Stimulated activated CD4-positive, alpha-beta T cell treated with anti-CD3 and anti-CD28 coated beads, Interleukin-4, amount 100 ng/mL, for 4 hours (primary cell): ENCODE data around the gene GRM4.

ENCODE experiments used
- DNase-seq, 2 experiments: peaks; one replicate each; pipeline ENCODE4 v3.0.0-alpha.2; 2020

The GRM4 gene

GRCh38 chr6:34082864-34083626, 62.8 kb downstream of the GRM4 start:
- DNase-seq = no peak

GRCh38 chr6:34082348-34082747, 63.5 kb downstream of the GRM4 start:
- no peak for DNase-seq

- no peak for DNase-seq
These were observed 65.5 kb downstream of the GRM4 start for GRCh38 chr6:34080357-34080756.

GRCh38 chr6:34079899-34080298, 66.0 kb downstream of the GRM4 start:
- no peak for DNase-seq

- no peak for DNase-seq
These were observed 70.0 kb downstream of the GRM4 start for GRCh38 chr6:34075906-34076305.

GRCh38 chr6:34074064-34074742, 71.7 kb downstream of the GRM4 start:
- DNase-seq = no peak

- no peak for DNase-seq
These were observed 72.3 kb downstream of the GRM4 start for GRCh38 chr6:34073540-34073939.

GRCh38 chr6:34072727-34073126, 73.2 kb downstream of the GRM4 start:
- no peak for DNase-seq

- DNase-seq = no peak
These were observed 74.0 kb downstream of the GRM4 start for GRCh38 chr6:34071884-34072379.

GRCh38 chr6:34071136-34071883, 74.6 kb downstream of the GRM4 start:
- DNase-seq = no peak

GRCh38 chr6:34070315-34071135, 75.4 kb downstream of the GRM4 start:
- DNase-seq = no peak

GRCh38 chr6:34068462-34069044, 77.3 kb downstream of the GRM4 start:
- DNase-seq = no peak

GRCh38 chr6:34067814-34068213, 78.1 kb downstream of the GRM4 start:
- DNase-seq = no peak

GRCh38 chr6:34066772-34067770, 78.8 kb downstream of the GRM4 start:
- DNase-seq = no peak

- no peak for DNase-seq
These were observed 79.7 kb downstream of the GRM4 start for GRCh38 chr6:34066218-34066571.

GRCh38 chr6:34065466-34066217, 80.2 kb downstream of the GRM4 start:
- DNase-seq = no peak

- DNase-seq = no peak
These were observed 81.2 kb downstream of the GRM4 start for GRCh38 chr6:34064675-34065074.

- DNase-seq = no peak
These were observed 82.2 kb downstream of the GRM4 start for GRCh38 chr6:34063651-34064050.

GRCh38 chr6:34062815-34063214, 83.1 kb downstream of the GRM4 start:
- DNase-seq = no peak

GRCh38 chr6:34062156-34062555, 83.7 kb downstream of the GRM4 start:
- no peak for DNase-seq
